ENCODE results near the gene ITIH3.

DNA sequence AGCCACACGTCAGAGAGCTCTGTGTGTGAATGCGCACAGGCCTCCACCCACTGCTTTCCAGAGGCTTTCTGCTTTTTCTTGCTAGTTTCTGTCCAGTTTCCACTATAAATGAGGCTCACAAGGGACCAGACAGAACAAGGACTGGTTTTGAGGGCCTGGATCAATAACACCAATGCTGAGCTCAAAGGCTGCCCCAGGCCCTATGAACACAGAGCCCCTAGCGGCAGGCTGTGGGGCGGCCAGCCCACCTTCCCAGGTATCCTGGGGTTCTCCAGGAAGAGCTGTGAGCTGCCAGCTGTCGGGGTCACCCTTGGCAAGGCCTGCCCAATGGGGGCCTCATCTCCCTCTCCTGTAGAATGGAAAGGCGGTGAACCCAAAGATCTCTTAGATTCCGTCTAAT, 2.2 kb upstream of the ITIH3 start:
- TF ChIP-seq, protein P1, sequence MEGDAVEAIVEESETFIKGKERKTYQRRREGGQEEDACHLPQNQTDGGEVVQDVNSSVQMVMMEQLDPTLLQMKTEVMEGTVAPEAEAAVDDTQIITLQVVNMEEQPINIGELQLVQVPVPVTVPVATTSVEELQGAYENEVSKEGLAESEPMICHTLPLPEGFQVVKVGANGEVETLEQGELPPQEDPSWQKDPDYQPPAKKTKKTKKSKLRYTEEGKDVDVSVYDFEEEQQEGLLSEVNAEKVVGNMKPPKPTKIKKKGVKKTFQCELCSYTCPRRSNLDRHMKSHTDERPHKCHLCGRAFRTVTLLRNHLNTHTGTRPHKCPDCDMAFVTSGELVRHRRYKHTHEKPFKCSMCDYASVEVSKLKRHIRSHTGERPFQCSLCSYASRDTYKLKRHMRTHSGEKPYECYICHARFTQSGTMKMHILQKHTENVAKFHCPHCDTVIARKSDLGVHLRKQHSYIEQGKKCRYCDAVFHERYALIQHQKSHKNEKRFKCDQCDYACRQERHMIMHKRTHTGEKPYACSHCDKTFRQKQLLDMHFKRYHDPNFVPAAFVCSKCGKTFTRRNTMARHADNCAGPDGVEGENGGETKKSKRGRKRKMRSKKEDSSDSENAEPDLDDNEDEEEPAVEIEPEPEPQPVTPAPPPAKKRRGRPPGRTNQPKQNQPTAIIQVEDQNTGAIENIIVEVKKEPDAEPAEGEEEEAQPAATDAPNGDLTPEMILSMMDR (IDR thresholded peaks at IDR 0.05; ENCODE audit: poor library complexity, severe bottlenecking): no peak
- TF ChIP-seq, protein P2, sequence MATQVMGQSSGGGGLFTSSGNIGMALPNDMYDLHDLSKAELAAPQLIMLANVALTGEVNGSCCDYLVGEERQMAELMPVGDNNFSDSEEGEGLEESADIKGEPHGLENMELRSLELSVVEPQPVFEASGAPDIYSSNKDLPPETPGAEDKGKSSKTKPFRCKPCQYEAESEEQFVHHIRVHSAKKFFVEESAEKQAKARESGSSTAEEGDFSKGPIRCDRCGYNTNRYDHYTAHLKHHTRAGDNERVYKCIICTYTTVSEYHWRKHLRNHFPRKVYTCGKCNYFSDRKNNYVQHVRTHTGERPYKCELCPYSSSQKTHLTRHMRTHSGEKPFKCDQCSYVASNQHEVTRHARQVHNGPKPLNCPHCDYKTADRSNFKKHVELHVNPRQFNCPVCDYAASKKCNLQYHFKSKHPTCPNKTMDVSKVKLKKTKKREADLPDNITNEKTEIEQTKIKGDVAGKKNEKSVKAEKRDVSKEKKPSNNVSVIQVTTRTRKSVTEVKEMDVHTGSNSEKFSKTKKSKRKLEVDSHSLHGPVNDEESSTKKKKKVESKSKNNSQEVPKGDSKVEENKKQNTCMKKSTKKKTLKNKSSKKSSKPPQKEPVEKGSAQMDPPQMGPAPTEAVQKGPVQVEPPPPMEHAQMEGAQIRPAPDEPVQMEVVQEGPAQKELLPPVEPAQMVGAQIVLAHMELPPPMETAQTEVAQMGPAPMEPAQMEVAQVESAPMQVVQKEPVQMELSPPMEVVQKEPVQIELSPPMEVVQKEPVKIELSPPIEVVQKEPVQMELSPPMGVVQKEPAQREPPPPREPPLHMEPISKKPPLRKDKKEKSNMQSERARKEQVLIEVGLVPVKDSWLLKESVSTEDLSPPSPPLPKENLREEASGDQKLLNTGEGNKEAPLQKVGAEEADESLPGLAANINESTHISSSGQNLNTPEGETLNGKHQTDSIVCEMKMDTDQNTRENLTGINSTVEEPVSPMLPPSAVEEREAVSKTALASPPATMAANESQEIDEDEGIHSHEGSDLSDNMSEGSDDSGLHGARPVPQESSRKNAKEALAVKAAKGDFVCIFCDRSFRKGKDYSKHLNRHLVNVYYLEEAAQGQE (IDR thresholded peaks at IDR 0.05; ENCODE audit: borderline replicate concordance): no peak

All from neural cell (in vitro differentiated cells).